Activated effector memory CD4-positive, alpha-beta T cell treated with Interleukin-2 at 50 U/mL for 16 hours (primary cell): ENCODE measurements around the gene PAPLN.
"Not testable (repeated sequence)": the region's sequence is repeated elsewhere in the genome, so short reads cannot be mapped to it uniquely, and the experiment has no call there.

Experiments used
- DNase-seq: peaks from one replicate; pipeline ENCODE4 v3.0.0-alpha.2; 2020

PAPLN gene

GRCh38 chr14:73237219-73237785 lies at the start of gene PAPLN:
TSS of gene PAPLN (plus strand) at chr14:73237506. CDS start at chr14:73239779, 2,273 bp downstream.
- DNase-seq, result no peak

- no peak for DNase-seq
Measured at GRCh38 chr14:73188501-73188911, 48.8 kb upstream of the PAPLN start.

GRCh38 chr14:73189651-73190050 lies 47.7 kb upstream of the PAPLN start:
- no peak for DNase-seq

GRCh38 chr14:73191441-73191840 lies 45.9 kb upstream of the PAPLN start:
- no peak for DNase-seq

GRCh38 chr14:73194306-73194705 lies 43.0 kb upstream of the PAPLN start:
- not testable (repeated sequence) for DNase-seq

- no peak for DNase-seq
Measured at GRCh38 chr14:73198253-73198652, 39.1 kb upstream of the PAPLN start.

GRCh38 chr14:73203527-73203926 lies 33.8 kb upstream of the PAPLN start:
- DNase-seq, result no peak

- no peak for DNase-seq
Measured at GRCh38 chr14:73207615-73208014, 29.7 kb upstream of the PAPLN start.

- DNase-seq, result no peak
Measured at GRCh38 chr14:73208390-73208789, 28.9 kb upstream of the PAPLN start.

GRCh38 chr14:73208846-73209245 lies 28.5 kb upstream of the PAPLN start:
- DNase-seq, result no peak

GRCh38 chr14:73209953-73210352 lies 27.4 kb upstream of the PAPLN start:
- DNase-seq, result no peak

GRCh38 chr14:73211251-73212040 lies 25.9 kb upstream of the PAPLN start:
- DNase-seq, result no peak

GRCh38 chr14:73216030-73216429 lies 21.3 kb upstream of the PAPLN start:
- DNase-seq, result no peak

- DNase-seq, result no peak
Measured at GRCh38 chr14:73217411-73217810, 19.9 kb upstream of the PAPLN start.

- DNase-seq, result no peak
Measured at GRCh38 chr14:73220061-73220460, 17.2 kb upstream of the PAPLN start.

- no peak for DNase-seq
Measured at GRCh38 chr14:73220634-73221033, 16.7 kb upstream of the PAPLN start.

- DNase-seq, result no peak
Measured at GRCh38 chr14:73221945-73222344, 15.4 kb upstream of the PAPLN start.

GRCh38 chr14:73223049-73223448 lies 14.3 kb upstream of the PAPLN start:
- no peak for DNase-seq

- no peak for DNase-seq
Measured at GRCh38 chr14:73225496-73225895, 11.8 kb upstream of the PAPLN start.

- DNase-seq, result no peak
Measured at GRCh38 chr14:73227812-73228781, 9.2 kb upstream of the PAPLN start.

GRCh38 chr14:73230051-73230450 lies 7.3 kb upstream of the PAPLN start:
- no peak for DNase-seq

- no peak for DNase-seq
Measured at GRCh38 chr14:73231981-73232851, 5.1 kb upstream of the PAPLN start.
